SK-N-SH treated with all-trans-retinoic acid at 6 μM for 48 hours (cell line): ENCODE results near the gene SCLT1.

Experiments used
- CSDC2 ChIP-seq: fragments of 250-450 bp; sonication (Bioruptor Pico); IDR thresholded peaks from 2 replicates; pipeline ENCODE4 v1.5.0; 2020; ENCODE audit warnings: mild to moderate bottlenecking, moderate library complexity
- RARB ChIP-seq: fragments of 250-450 bp; sonication (Bioruptor Pico); IDR thresholded peaks from 2 replicates; pipeline ENCODE4 v1.8.0; 2021; ENCODE audit warnings: mild to moderate bottlenecking, moderate library complexity
- TSHZ2 ChIP-seq: fragments of 250-450 bp; sonication (Bioruptor Pico); IDR thresholded peaks from 2 replicates; pipeline ENCODE4 v1.5.0; 2020; ENCODE audit warnings: mild to moderate bottlenecking, moderate library complexity
- ZC3H10 ChIP-seq: fragments of 250-450 bp; sonication (Bioruptor Pico); IDR thresholded peaks from 2 replicates; pipeline ENCODE4 v1.5.1; 2021; ENCODE audit warnings: mild to moderate bottlenecking, moderate library complexity
- TF ChIP-seq, protein P1 (sequence below): fragments of 250-450 bp; sonication (Bioruptor Pico); IDR thresholded peaks from 2 replicates; pipeline ENCODE4 v1.5.1; 2020; ENCODE audit warnings: low read depth, mild to moderate bottlenecking, moderate library complexity

DNA sequence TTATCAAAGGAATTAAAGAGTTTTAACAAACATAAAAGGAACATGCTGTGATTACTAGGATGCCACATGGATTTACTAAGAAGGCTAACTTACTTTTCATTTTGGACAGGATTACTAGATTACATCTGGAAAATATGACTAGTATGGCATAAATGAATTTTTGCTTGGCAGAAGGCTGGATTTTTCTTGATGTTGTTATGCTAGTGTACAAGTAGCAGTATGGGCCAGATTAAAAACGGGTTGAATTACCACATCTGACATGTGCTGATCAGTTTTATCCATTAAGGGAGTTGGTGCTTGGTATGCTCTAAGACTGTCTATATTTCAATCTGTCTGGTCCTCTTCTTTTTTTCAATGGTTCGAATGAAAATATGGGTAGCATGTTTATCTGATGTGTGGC is 213.4 kb downstream of the SCLT1 start:
- TF ChIP-seq, protein P1, sequence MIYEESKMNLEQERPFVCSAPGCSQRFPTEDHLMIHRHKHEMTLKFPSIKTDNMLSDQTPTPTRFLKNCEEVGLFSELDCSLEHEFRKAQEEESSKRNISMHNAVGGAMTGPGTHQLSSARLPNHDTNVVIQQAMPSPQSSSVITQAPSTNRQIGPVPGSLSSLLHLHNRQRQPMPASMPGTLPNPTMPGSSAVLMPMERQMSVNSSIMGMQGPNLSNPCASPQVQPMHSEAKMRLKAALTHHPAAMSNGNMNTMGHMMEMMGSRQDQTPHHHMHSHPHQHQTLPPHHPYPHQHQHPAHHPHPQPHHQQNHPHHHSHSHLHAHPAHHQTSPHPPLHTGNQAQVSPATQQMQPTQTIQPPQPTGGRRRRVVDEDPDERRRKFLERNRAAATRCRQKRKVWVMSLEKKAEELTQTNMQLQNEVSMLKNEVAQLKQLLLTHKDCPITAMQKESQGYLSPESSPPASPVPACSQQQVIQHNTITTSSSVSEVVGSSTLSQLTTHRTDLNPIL (CRISPR knock-in tag) = no peak
- TF ChIP-seq TSHZ2 (CRISPR knock-in tag) (no peak), RARB (CRISPR knock-in tag) (no peak), ZC3H10 (CRISPR knock-in tag) (no peak), CSDC2 (CRISPR knock-in tag) (no peak)
